GM12873 (cell line): ENCODE data around the gene POLR3F.

Experiments used
- CTCF ChIP-seq: IDR thresholded peaks from 2 replicates; pipeline ENCODE4 v1.5.1; 2012; ENCODE audit warnings: low read depth, mild to moderate bottlenecking, moderate library complexity, low read length, control low read depth; ENCODE audit not compliant: insufficient read depth; ENCODE audit errors: missing control alignments

Gene POLR3F

GRCh38 chr20:18440403-18440802, 26.8 kb upstream of the POLR3F start:
- no peak for TF ChIP-seq CTCF

- no peak for TF ChIP-seq CTCF
Measured at GRCh38 chr20:18443886-18444285, 23.3 kb upstream of the POLR3F start.

- TF ChIP-seq CTCF, result no peak
Measured at GRCh38 chr20:18456600-18456999, 10.6 kb upstream of the POLR3F start.

GRCh38 chr20:18465536-18466200, 1.5 kb upstream of the POLR3F start:
- TF ChIP-seq CTCF, result no peak

- TF ChIP-seq CTCF, result no peak
Measured at GRCh38 chr20:18466574-18466893, 656 bp upstream of the POLR3F start.

- no peak for TF ChIP-seq CTCF
Measured at GRCh38 chr20:18477218-18477617, 10.0 kb downstream of the POLR3F start.

GRCh38 chr20:18477821-18478220, 10.6 kb downstream of the POLR3F start:
- TF ChIP-seq CTCF, result no peak

- no peak for TF ChIP-seq CTCF
Measured at GRCh38 chr20:18481596-18481995, 14.4 kb downstream of the POLR3F start.
